Measurements from ENCODE around the gene KIAA0930. TPM values are rescaled to one million over a fixed set of nuclear protein-coding genes. Genes with fewer than 3 reads are reported as not detected.

KIAA0930 gene
- total and polyA plus RNA-seq, 2 of the 4 experiments (the other 2 are of a cell fraction): 25.3 to 34.1 TPM

DNA sequence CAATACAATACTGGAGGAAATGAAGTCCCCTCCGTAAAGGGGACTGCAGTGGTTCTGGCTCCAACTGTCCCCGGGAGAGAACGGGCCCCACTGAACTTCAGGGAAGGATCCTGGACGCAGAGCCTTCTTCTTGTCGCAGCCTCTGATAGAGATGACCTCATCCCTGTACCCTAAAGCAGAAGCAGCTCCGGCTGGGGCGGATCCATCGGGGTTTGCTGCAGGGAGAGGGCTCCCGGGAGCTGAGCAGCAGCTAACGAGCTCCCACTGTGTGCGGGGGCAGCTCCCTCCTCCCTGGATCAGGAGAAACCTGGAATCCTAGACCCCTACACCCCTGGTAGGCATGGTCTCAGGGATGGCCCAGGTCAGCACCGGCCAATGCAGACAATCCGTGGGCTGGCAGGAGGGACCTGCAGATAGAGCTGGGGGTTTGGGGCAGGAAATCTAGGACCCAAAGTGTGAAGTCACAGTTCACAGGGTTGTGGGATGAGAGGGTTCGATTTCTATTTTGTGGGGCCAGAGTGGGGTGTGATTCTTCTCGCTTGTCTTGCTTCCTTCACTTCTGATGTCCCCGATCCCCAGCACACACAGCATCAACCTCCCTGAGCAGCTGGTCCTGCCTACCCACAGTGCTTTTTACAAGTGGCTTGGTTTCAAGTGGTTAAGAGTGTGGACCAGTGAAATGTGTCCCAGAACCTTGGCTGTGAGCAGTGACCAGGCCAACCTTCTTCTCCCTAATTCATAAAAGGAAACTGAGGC, 12.9 kb downstream of the KIAA0930 start:
- dilution Hi-C loops (cut with HindIII; ENCODE audit: low sequenced_read_pairs, unreplicated experiment) (no loop called here), intact Hi-C loops (cut with micrococcal nuclease) (no loop called here), in situ Hi-C loops (cut with MboI; ENCODE audit: low sequenced_read_pairs) (no loop called here)
- H4K8ac ChIP-seq (ENCODE audit: low read depth in 2 of 2, low read length in 2 of 2): no peak overlapping the region
- H4K91ac ChIP-seq (ENCODE audit: insufficient read depth, low read depth, low read length): no peak overlapping the region
- no peak overlapping the region for H3K27ac ChIP-seq (ENCODE audit: insufficient read depth, low read length)
- peaks cover 0 to 61% of the 10 kb centered on the region in 2 experiments; a peak in 2 of 4 replicates for H3K79me1 ChIP-seq (ENCODE audit: low read depth in 1 of 2, low read length in 2 of 2)
- H2AK5ac ChIP-seq (ENCODE audit: low read depth, low read length): no peak overlapping the region
- no peak overlapping the region for H3K56ac ChIP-seq (ENCODE audit: extremely low read depth, insufficient read depth, low read length)
- no peak for ATAC-seq (ENCODE audit: low read depth)
- H2BK15ac ChIP-seq (ENCODE audit: low read depth, low read length): no peak overlapping the region
- peaks cover 7% of the 10 kb centered on the region; the same call in 1 of the 2 replicates for H3K4me1 ChIP-seq (ENCODE audit: control insufficient read depth, insufficient read depth, low read length)
- no peaks in the 10 kb centered on the region; the same call in 1 of the 2 replicates for H3K9me1 ChIP-seq (ENCODE audit: insufficient read depth, low read length)
- WGBS, 2 experiments (ENCODE audit: extremely low coverage in 2 of 2, insufficient read length in 1 of 2): 86% methylated on average over 5 of the region's 16 CpGs; no CpG with 5 or more reads in 1 of the 2 experiments
- BruUV-seq (replicated peaks): no TSS peak
- no peak overlapping the region for H2BK120ac ChIP-seq (ENCODE audit: low read depth, low read length)
- H4K5ac ChIP-seq (ENCODE audit: low read depth, low read length): no peak overlapping the region
- 0 out of 2 replicates have a peak, but pooled peaks cover 2% of the 10 kb centered on the region for H3K36me3 ChIP-seq (ENCODE audit: control insufficient read depth, insufficient read depth, low read length)
- DNase-seq: no peak
- H3K18ac ChIP-seq (ENCODE audit: low read depth, low read length): no peak overlapping the region
- no peak overlapping the region for H3K4ac ChIP-seq (ENCODE audit: low read depth, low read length)
- no peak overlapping the region for H2BK20ac ChIP-seq (ENCODE audit: low read depth, low read length)
- no peak overlapping the region for H2BK5ac ChIP-seq (ENCODE audit: low read depth, low read length, poor library complexity, severe bottlenecking)
- no peaks in the 10 kb centered on the region for H3K27me3 ChIP-seq (ENCODE audit: control insufficient read depth, insufficient read depth, low read length)
- H2AK9ac ChIP-seq (replicated peaks; ENCODE audit: low read depth, low read length, poor library complexity): no peak overlapping the region
- no peak overlapping the region for H2AFZ ChIP-seq (replicated peaks; ENCODE audit: low read length, poor library complexity)
- no peaks in the 10 kb centered on the region for H3K9me3 ChIP-seq (ENCODE audit: control insufficient read depth, insufficient read depth, low read length)
- no peak overlapping the region for H3K9ac ChIP-seq (ENCODE audit: low read depth, low read length)
- no peak overlapping the region for H3K4me2 ChIP-seq (ENCODE audit: low read depth, low read length)
- no peak overlapping the region for H3K14ac ChIP-seq (replicated peaks; ENCODE audit: low read depth, low read length)
- ChIA-PET POLR2A (ENCODE audit: unreplicated experiment) (interaction anchor here (0.6 kb wide), 1 partner anchor 19 kb away, joined by 5 read pairs; no protein-coding TSS in a partner anchor), CTCF (no interaction called here)
- no peak overlapping the region for H3K23ac ChIP-seq (ENCODE audit: low read depth, low read length)
- peaks cover 54% of the 10 kb centered on the region for H4K20me1 ChIP-seq (ENCODE audit: insufficient read depth, low read length)
- H3K4me3 ChIP-seq (ENCODE audit: insufficient read depth, low read depth, low read length): no peak overlapping the region
- no peak for TF ChIP-seq MAFK (IDR thresholded peaks at IDR 0.05; ENCODE audit: low read depth, low read length)
- TF ChIP-seq, protein P1, sequence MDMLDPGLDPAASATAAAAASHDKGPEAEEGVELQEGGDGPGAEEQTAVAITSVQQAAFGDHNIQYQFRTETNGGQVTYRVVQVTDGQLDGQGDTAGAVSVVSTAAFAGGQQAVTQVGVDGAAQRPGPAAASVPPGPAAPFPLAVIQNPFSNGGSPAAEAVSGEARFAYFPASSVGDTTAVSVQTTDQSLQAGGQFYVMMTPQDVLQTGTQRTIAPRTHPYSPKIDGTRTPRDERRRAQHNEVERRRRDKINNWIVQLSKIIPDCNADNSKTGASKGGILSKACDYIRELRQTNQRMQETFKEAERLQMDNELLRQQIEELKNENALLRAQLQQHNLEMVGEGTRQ (IDR thresholded peaks at IDR 0.05; ENCODE audit: low read depth, low read length): no peak
- TF ChIP-seq CHD1 (IDR thresholded peaks at IDR 0.05; ENCODE audit: low read depth, low read length): no peak
- no peak for TF ChIP-seq SMC3 (IDR thresholded peaks at IDR 0.05; ENCODE audit: low read depth, low read length)
- TF ChIP-seq NFE2L2 (IDR thresholded peaks at IDR 0.05; ENCODE audit: low read depth, low read length): no peak
- no peak for TF ChIP-seq RAD21 (IDR thresholded peaks at IDR 0.05; ENCODE audit: low read length)
- TF ChIP-seq RCOR1 (IDR thresholded peaks at IDR 0.05; ENCODE audit: insufficient replicate concordance, low read length): no peak
- TF ChIP-seq MAZ (IDR thresholded peaks at IDR 0.05; ENCODE audit: borderline replicate concordance, low read depth, low read length): no peak
- TF ChIP-seq, protein P2, sequence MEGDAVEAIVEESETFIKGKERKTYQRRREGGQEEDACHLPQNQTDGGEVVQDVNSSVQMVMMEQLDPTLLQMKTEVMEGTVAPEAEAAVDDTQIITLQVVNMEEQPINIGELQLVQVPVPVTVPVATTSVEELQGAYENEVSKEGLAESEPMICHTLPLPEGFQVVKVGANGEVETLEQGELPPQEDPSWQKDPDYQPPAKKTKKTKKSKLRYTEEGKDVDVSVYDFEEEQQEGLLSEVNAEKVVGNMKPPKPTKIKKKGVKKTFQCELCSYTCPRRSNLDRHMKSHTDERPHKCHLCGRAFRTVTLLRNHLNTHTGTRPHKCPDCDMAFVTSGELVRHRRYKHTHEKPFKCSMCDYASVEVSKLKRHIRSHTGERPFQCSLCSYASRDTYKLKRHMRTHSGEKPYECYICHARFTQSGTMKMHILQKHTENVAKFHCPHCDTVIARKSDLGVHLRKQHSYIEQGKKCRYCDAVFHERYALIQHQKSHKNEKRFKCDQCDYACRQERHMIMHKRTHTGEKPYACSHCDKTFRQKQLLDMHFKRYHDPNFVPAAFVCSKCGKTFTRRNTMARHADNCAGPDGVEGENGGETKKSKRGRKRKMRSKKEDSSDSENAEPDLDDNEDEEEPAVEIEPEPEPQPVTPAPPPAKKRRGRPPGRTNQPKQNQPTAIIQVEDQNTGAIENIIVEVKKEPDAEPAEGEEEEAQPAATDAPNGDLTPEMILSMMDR (conservative IDR thresholded peaks at IDR 0.05; ENCODE audit: low read depth, low read length): no peak
- no peak for TF ChIP-seq FOS (IDR thresholded peaks at IDR 0.05; ENCODE audit: low read depth, low read length)
- no peak for TF ChIP-seq POLR2A (IDR thresholded peaks at IDR 0.05; ENCODE audit: low read depth, low read length)
- no peak for TF ChIP-seq RFX5 (IDR thresholded peaks at IDR 0.05; ENCODE audit: low read depth, low read length)
- TF ChIP-seq CEBPB (IDR thresholded peaks at IDR 0.05; ENCODE audit: low read depth, low read length): no peak
- no peak for TF ChIP-seq BHLHE40 (IDR thresholded peaks at IDR 0.05; ENCODE audit: low read depth, low read length)
- TF ChIP-seq MXI1 (IDR thresholded peaks at IDR 0.05; ENCODE audit: borderline replicate concordance, low read depth, low read length): no peak
